HEK293T (cell line): ENCODE data around the gene LSM8.

Source experiments
- BHLHE40 ChIP-seq: fragments of 450-650 bp; IDR thresholded peaks from 2 replicates; pipeline ENCODE4 v1.6.1; 2016; ENCODE audit warnings: mild to moderate bottlenecking, moderate library complexity, borderline replicate concordance
- CTBP1 ChIP-seq: fragments of 450-650 bp; IDR thresholded peaks from 2 replicates; pipeline ENCODE4 v1.6.1; 2016; ENCODE audit warnings: borderline replicate concordance
- ELF4 ChIP-seq: fragments of 450-650 bp; IDR thresholded peaks from 2 replicates; pipeline ENCODE4 v1.6.1; 2017; ENCODE audit warnings: antibody characterized with exemption
- FOXM1 ChIP-seq: fragments of 450-650 bp; IDR thresholded peaks from 2 replicates; pipeline ENCODE4 v1.6.1; 2017; ENCODE audit warnings: mild to moderate bottlenecking, borderline replicate concordance
- L3MBTL2 ChIP-seq: fragments of 450-650 bp; conservative IDR thresholded peaks from 2 replicates; pipeline ENCODE4 v1.6.1; 2016; ENCODE audit warnings: mild to moderate bottlenecking
- NFRKB ChIP-seq: fragments of 450-650 bp; IDR thresholded peaks from 2 replicates; pipeline ENCODE4 v1.6.1; 2016; ENCODE audit warnings: mild to moderate bottlenecking, moderate library complexity
- PKNOX1 ChIP-seq: fragments of 450-650 bp; IDR thresholded peaks from 2 replicates; pipeline ENCODE4 v1.6.1; 2016
- SUZ12 ChIP-seq: fragments of 450-650 bp; IDR thresholded peaks from 2 replicates; pipeline ENCODE4 v1.6.1; 2016; ENCODE audit warnings: mild to moderate bottlenecking
- TARDBP ChIP-seq: fragments of 450-650 bp; IDR thresholded peaks from 2 replicates; pipeline ENCODE4 v1.6.1; 2016

- TF ChIP-seq BHLHE40: no peak
- no peak for TF ChIP-seq CTBP1
- no peak for TF ChIP-seq L3MBTL2
- TF ChIP-seq FOXM1: no peak
- TF ChIP-seq SUZ12: no peak
- TF ChIP-seq PKNOX1: no peak
- TF ChIP-seq ELF4: no peak
- no peak for TF ChIP-seq TARDBP
- no peak for TF ChIP-seq NFRKB
Observed at GRCh38 chr7:118148930-118149329, 35.0 kb upstream of the LSM8 start.
